K562 (cell line): ENCODE measurements around the gene TCEANC2. TPM values are rescaled to one million over a fixed set of nuclear protein-coding genes. Genes with fewer than 3 reads are reported as not detected.

ENCODE experiments used
- CBX1 ChIP-seq: sonication (generic); IDR thresholded peaks from 2 replicates; pipeline ENCODE4 v1.6.1; 2016; ENCODE audit warnings: antibody characterized with exemption, low read depth, mild to moderate bottlenecking
- ETV1 ChIP-seq: fragments of 450-650 bp; conservative IDR thresholded peaks from 2 replicates; pipeline ENCODE4 v1.6.1; 2016; ENCODE audit warnings: missing genetic modification characterization, control low read depth, low read depth, missing compliant biosample characterization
- FOXK2 ChIP-seq, 2 experiments: fragments of 450-650 bp; IDR thresholded peaks in 1 of 2; conservative IDR thresholded peaks in 1 of 2; 2 replicates each; pipeline ENCODE4 v1.6.1; 2016; ENCODE audit warnings: low read depth in 2 of 2, mild to moderate bottlenecking in 1 of 2
- HLTF ChIP-seq: fragments of 450-650 bp; IDR thresholded peaks from 2 replicates; pipeline ENCODE4 v1.6.1; 2016
- MAFF ChIP-seq: IDR thresholded peaks from 2 replicates; pipeline ENCODE4 v1.6.1; 2012; ENCODE audit warnings: low read length, improper control_type of control experiment
- MEIS2 ChIP-seq: fragments of 450-650 bp; IDR thresholded peaks from 2 replicates; pipeline ENCODE4 v1.6.1; 2014; ENCODE audit warnings: mild to moderate bottlenecking; ENCODE audit not compliant: partially characterized antibody
- MTA1 ChIP-seq: fragments of 450-650 bp; IDR thresholded peaks from 2 replicates; pipeline ENCODE4 v1.6.1; 2017; ENCODE audit warnings: borderline replicate concordance
- PPARD ChIP-seq: fragments of 250-450 bp; sonication (Bioruptor Pico); IDR thresholded peaks from 2 replicates; pipeline ENCODE4 v1.8.0; 2022; ENCODE audit warnings: inconsistent platforms, mild to moderate bottlenecking, moderate library complexity
- RBM34 ChIP-seq: fragments of 200-400 bp; formaldehyde crosslinking; IDR thresholded peaks from 2 replicates; pipeline ENCODE4 v1.6.1; 2018; ENCODE audit warnings: low read length, borderline replicate concordance; ENCODE audit not compliant: insufficient read depth
- RCOR1 ChIP-seq, 2 experiments: IDR thresholded peaks; 2 replicates each; pipeline ENCODE4 v1.6.1; 2012; ENCODE audit warnings: low read depth in 2 of 2, low read length in 2 of 2, borderline replicate concordance in 1 of 2, improper control_type of control experiment in 1 of 2
- SAP30 ChIP-seq: fragments of 200-600 bp; sonication (generic); IDR thresholded peaks from 2 replicates; pipeline ENCODE4 v1.6.1; 2012; ENCODE audit warnings: borderline replicate concordance, low read depth, mild to moderate bottlenecking, moderate library complexity, low read length, control low read depth, inconsistent platforms; ENCODE audit not compliant: insufficient read depth, poor library complexity, severe bottlenecking
- ZBTB17 ChIP-seq: fragments of 450-650 bp; formaldehyde crosslinking; IDR thresholded peaks from 2 replicates; pipeline ENCODE4 v1.4.0; 2020; ENCODE audit warnings: mild to moderate bottlenecking
- ZNF134 ChIP-seq: fragments of 250-450 bp; sonication (Bioruptor Pico); conservative IDR thresholded peaks from 2 replicates; pipeline ENCODE4 v1.4.0; 2020
- ZNF224 ChIP-seq: sonication (generic); formaldehyde crosslinking; IDR thresholded peaks from 2 replicates; pipeline ENCODE4 v1.8.0; 2022; ENCODE audit warnings: mild to moderate bottlenecking, missing genetic modification reagents
- ZNF699 ChIP-seq: fragments of 250-450 bp; sonication (Bioruptor Pico); IDR thresholded peaks from 2 replicates; pipeline ENCODE4 v1.8.0; 2021; ENCODE audit warnings: mild to moderate bottlenecking, moderate library complexity; ENCODE audit not compliant: insufficient replicate concordance
- polyA plus RNA-seq, 8 experiments: library from polyadenylated mRNA; depleted of rRNA in 4 of 8; stranded (reverse) in 5 of 8; unstranded in 3 of 8; fragments of >200 nt; fragmentation: Nextera tagmentation in 2 of 8; fragmentation: Illumina TruSeq in 1 of 8; extraction: Ambion mirVana in 2 of 8; extraction: Trizol in 1 of 8; gene quantifications; 2 replicates each; pipeline versions ENCODE4 v1.2.1 to v1.2.3, GENCODE V29; 2011 to 2014; ENCODE audit warnings: inconsistent platforms in 1 of 8, missing spikeins in 1 of 8
- total RNA-seq, 7 experiments: library from RNA; depleted of rRNA in 6 of 7; stranded (reverse); fragments of >200 nt in 6 of 7; fragmentation: Illumina TruSeq in 2 of 7; extraction: Trizol in 2 of 7; gene quantifications; 2 replicates each; pipeline versions ENCODE4 v1.2.1 to v1.2.3, GENCODE V29; 2011 to 2021; ENCODE audit warnings: low replicate concordance in 1 of 7
- TF ChIP-seq, protein P1 (sequence below), 2 experiments: fragments of 450-650 bp; IDR thresholded peaks; 2 replicates each; pipeline ENCODE4 v1.6.1; 2016; ENCODE audit warnings: mild to moderate bottlenecking in 2 of 2, borderline replicate concordance in 1 of 2, low read depth in 1 of 2, moderate library complexity in 1 of 2
- TF ChIP-seq, protein P2 (sequence below): fragments of 450-650 bp; IDR thresholded peaks from 2 replicates; pipeline ENCODE4 v1.6.1; 2016

The TCEANC2 gene
- total and polyA plus RNA-seq, 9 of the 15 experiments (the other 6 are each of a cell fraction or from before 2014, with no cell fraction given) = 3.3 to 10.2 (median 7.0) TPM

DNA sequence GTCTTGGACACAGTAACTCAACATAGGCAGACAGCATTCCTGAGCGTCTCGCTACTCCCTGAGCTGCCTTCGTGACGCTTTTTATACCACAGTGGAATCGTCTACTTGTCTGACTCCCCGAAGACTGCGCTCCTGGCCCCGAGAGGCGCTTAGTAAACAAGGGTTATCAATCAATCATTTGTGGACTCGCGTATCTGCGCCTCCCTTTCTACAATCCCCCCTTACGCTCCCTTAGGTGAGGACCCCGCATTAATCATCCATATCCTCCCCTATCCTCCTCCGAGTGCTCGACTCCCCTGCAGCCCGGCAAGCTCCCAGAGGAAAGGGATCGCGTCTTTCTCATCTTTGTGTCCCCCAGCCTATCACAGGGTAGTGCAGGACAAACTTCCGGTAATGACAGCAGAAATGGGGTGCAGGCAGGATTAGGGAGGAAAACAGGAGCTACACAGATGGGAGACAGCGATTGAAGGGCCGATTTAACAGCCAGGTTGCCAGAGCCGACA lies 926 bp upstream of the TCEANC2 start (continued):
- TF ChIP-seq, protein P1, sequence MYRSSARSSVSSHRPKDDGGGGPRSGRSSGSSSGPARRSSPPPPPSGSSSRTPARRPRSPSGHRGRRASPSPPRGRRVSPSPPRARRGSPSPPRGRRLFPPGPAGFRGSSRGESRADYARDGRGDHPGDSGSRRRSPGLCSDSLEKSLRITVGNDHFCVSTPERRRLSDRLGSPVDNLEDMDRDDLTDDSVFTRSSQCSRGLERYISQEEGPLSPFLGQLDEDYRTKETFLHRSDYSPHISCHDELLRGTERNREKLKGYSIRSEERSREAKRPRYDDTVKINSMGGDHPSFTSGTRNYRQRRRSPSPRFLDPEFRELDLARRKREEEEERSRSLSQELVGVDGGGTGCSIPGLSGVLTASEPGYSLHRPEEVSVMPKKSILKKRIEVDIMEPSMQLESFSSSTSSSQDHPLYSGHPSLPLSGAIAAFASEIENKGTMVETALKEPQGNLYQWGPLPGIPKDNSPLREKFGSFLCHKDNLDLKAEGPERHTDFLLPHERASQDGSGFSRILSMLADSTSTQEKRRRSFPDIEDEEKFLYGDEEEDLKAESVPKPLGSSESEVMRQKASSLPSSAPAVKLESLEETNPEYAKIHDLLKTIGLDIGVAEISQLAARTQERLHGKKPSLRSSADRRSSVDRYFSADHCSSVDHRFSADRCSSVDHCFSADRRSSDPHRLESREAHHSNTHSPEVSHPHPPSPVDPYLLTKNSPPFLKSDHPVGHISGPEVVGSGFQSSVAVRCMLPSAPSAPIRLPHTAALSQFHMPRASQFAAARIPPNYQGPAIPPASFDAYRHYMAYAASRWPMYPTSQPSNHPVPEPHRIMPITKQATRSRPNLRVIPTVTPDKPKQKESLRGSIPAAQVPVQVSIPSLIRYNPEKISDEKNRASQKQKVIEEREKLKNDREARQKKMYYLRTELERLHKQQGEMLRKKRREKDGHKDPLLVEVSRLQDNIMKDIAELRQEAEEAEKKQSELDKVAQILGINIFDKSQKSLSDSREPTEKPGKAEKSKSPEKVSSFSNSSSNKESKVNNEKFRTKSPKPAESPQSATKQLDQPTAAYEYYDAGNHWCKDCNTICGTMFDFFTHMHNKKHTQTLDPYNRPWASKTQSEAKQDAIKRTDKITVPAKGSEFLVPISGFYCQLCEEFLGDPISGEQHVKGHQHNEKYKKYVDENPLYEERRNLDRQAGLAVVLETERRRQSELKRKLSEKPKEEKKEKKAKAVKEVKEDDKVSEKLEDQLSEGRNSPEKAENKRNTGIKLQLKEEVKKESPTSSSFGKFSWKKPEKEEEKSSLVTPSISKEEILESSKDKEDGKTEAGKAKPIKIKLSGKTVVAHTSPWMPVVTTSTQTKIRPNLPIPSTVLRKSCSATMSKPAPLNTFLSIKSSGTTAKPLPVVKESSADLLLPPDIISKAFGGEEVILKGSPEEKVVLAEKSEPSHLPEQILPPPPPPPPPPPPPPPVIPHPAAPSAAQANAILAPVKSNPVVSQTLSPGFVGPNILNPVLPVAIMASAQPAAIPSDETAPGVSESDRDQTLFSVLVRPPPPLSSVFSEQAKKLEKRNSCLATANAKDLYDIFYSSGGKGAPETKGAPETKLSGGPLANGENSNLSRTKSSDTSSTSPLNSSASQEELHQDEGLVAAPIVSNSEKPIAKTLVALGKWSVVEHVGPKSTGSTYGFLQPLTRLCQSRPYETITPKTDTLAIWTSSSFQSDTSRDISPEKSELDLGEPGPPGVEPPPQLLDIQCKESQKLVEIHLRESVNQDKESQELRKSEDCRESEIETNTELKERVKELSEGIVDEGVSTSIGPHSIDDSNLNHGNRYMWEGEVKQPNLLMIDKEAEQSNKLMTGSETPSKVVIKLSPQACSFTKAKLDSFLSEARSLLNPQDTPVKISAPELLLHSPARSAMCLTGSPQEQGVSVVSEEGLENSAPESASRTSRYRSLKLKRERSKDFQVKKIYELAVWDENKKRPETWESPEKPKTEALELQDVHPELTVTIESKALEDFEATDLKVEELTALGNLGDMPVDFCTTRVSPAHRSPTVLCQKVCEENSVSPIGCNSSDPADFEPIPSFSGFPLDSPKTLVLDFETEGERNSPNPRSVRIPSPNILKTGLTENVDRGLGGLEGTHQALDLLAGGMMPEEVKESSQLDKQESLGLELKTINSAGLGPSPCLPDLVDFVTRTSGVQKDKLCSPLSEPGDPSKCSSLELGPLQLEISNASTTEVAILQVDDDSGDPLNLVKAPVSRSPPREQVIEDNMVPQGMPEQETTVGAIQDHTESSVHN (IDR thresholded peaks at IDR 0.05; ENCODE audit: borderline replicate concordance in 1 of 2, low read depth in 1 of 2) = no peak
- TF ChIP-seq FOXK2 (conservative IDR thresholded peaks at IDR 0.05 in 1 of 2, IDR thresholded peaks at IDR 0.05 in 1 of 2; ENCODE audit: low read depth in 2 of 2) (peak; percentile 67 to 83), ZNF224 (CRISPR knock-in tag) (peak; percentile 73; the same call in 1 of the 2 replicates), MAFF (0 out of 2 replicates have a peak, but pooled peaks have one; percentile 1), ZNF134 (no peak), ETV1 (peak; percentile 54; the same call in 1 of the 2 replicates), ZNF699 (CRISPR knock-in tag) (no peak), CBX1 (no peak), MTA1 (0 out of 2 replicates have a peak, but pooled peaks have one; percentile 4), MEIS2 (peak; percentile 88), SAP30 (no peak), PPARD (CRISPR knock-in tag) (no peak), ZBTB17 (CRISPR knock-in tag) (peak; percentile 39; the same call in 1 of the 2 replicates), HLTF (peak; percentile 64), RBM34 (no peak), RCOR1 (IDR thresholded peaks at IDR 0.05; ENCODE audit: borderline replicate concordance in 1 of 2, low read depth in 2 of 2, low read length in 2 of 2) (0 out of 4 replicates have a peak, but pooled peaks of 1 of the 2 experiments have one; percentile 32)
- TF ChIP-seq, protein P2, sequence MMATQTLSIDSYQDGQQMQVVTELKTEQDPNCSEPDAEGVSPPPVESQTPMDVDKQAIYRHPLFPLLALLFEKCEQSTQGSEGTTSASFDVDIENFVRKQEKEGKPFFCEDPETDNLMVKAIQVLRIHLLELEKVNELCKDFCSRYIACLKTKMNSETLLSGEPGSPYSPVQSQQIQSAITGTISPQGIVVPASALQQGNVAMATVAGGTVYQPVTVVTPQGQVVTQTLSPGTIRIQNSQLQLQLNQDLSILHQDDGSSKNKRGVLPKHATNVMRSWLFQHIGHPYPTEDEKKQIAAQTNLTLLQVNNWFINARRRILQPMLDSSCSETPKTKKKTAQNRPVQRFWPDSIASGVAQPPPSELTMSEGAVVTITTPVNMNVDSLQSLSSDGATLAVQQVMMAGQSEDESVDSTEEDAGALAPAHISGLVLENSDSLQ = peak; percentile 82
